Hematopoietic multipotent progenitor cell treated with erythropoietin and hydrocortisone succinate and interleukin-3 and kit ligand, for 15 days (in vitro differentiated cells): ENCODE data around the gene AFP.

Experiments used
- DNase-seq: peaks from one replicate; pipeline ENCODE4 v3.0.0-alpha.2; 2015; ENCODE audit warnings: low spot score

Gene AFP

DNA sequence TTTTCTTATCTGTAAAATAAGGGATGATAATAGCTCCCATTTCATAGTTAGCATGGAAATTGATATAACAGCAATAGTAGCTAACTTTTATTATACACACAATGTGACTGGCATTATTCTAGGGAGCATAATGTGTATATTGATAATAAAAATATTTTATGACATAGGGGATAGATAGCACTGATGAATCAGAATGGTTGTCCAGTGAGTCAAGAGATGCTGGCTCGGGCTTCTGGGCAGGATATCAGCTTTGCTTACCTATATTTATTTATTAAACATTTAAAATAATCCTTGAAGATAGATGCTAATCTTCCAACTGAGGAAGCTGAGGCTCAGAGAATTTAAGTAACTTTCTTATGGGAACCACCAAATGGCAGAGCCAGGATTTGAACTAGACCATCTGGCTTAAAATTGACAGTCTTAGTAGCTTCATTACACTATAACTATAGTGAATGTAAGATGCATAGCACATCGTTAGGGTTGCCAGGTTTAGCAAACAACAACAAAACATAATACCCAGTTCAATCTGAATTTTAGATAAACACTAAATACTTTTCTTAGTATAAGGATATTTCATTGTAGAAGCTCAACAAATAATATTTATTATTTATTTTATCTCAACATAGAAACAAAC is 2.7 kb downstream of the AFP start:
- DNase-seq = no peak

DNA sequence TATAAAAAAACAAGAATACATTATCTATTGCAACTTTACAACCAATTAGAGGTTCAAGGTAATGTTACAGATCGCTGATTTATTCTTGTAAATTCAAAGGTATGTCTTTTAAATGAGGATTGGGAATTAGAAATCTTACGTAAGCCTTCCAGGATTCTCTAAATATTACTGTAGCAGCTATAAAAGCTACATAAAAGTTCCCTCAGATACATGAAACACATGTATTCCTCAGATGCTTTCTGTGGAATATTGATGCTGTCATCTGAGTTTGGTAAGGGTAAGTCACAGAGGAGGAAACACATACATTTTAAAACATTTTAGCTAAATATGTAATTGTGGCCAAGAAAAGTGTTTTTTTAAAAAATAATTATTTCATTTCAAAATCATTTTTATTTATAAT is 3.4 kb downstream of the AFP start:
- no peak for DNase-seq

DNA sequence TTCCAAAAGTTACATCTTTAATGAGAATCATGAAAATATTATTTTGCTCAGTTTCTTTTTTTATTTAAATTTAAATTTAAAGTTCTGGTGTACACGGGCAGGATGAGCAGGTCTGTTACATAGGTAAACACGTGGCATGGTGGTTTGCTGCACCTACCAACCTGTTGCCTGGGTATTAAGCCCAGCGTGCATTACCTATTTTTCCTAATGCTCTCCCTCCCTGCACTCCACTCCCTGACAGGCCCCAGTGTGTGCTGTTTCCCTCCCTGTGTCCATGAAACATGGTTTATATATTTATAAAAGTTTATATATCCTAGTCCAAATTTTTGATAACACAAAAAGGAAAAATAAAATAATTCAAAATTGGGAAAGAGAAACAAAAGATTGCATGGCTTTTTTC is 4.0 kb downstream of the AFP start:
- DNase-seq = no peak

DNA sequence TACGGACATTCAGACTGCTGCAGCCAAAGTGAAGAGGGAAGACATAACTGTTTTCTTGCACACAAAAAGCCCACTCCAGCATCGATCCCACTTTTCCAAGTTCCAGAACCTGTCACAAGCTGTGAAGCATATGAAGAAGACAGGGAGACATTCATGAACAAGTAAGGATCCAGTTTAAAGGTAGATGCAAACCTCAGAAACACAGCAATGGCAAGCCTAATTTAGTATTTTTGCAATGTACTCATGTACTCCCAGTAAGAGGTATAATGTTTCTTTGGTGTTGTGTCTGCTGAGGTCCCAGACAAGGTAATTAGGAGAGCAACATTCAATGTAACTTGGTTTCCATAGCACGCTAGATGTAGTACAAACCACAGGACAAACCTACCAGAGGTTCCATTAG is 4.6 kb downstream of the AFP start:
- no peak for DNase-seq

DNA sequence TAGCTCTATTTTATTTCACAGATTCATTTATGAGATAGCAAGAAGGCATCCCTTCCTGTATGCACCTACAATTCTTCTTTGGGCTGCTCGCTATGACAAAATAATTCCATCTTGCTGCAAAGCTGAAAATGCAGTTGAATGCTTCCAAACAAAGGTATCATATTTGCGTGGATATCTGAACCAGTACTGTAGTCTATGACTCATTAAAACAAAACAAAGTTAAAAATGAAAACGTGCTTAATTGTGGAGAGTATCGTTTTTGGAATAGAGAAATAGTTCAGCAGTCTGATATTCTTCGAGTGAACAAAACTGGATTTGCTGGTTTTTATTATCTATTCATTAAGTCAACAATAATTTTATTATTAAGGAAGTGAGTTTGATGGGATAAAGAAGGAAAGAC is 6.3 kb downstream of the AFP start:
- no peak for DNase-seq

DNA sequence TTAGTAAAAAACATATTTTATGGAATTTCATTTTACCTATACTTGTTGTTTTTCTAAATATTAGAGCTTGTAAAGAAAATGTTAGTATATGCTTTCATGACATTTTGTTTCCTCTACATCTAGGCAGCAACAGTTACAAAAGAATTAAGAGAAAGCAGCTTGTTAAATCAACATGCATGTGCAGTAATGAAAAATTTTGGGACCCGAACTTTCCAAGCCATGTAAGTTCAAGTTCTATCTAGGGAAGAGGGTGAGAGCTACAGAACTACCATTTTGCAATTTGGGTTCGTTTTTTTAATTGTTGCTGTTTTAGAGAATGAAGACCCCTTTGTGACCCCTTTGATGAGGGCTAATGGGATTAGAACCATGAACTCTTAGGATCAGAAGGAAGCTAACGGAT is 7.2 kb downstream of the AFP start:
- no peak for DNase-seq

DNA sequence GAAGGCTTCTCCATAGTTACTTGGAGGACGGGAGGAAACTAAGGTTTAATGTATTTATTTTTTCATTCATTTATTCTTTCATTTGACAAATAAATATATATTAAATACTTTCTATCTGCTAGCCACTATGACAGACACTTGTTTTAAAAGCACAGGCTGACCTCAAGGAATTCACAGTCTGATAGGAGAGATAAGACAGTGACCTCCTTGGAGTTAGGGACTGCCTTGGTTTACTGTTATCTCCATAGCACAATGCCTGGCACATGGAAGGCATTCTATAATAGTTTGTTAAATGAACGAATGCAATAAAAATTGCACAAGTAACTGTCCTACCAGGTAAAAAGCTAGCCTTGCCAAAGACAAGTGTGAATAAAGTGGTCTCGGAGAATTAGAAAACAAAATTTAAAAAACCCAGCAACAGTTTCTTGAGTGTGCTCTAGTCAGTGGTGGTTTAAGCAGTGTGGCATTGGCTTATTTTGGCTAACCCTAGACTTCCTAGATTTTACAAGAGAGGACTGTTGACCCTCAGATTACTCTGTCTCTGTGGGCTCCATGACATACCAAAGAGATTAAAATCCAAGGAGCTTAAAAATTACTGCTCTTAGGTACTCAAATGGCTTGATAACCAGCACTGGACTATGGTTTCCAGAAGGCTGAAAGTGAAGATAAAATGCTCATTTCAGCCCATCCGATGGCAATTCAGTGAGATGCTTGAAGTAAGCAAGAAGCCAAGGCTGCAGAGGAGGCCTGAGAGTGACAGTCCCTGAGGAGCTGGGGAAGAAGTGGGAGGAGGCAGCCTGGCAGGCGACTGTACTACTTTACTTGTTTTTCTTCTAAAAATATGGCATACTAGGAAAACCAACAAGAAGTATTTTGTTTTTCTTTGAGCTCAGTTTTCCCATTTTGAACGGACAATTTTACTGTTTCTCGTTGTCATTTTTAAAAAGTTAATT is 9.6 kb downstream of the AFP start:
- DNase-seq = no peak

DNA sequence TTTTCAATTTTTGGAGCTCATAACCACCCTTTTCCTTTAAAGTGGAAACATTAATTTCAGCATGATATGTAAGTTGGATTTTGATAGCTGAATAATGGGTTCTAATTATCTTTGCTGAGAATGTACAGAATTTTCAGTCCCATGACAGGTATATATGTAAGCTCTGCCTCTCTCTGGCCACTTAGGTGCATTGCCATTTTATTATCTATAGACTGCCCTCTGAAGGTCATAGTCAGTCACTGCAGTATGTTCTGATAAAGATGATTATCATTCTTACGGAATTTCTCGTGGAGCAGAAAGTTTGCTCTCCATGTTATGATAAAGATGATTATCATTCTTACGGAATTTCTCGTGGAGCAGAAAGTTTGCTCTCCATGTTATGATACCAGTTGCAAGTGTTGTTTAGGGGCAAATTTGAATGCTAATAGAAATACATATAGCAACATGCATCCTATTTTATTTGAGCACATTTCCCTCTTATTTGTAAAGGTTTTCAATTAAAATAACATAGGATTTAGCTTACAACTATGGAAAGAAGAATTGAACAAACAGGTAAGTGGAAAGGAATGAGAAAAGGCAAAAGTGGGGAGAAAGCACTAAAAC is 10.4 kb downstream of the AFP start:
- DNase-seq = peak; percentile 40

DNA sequence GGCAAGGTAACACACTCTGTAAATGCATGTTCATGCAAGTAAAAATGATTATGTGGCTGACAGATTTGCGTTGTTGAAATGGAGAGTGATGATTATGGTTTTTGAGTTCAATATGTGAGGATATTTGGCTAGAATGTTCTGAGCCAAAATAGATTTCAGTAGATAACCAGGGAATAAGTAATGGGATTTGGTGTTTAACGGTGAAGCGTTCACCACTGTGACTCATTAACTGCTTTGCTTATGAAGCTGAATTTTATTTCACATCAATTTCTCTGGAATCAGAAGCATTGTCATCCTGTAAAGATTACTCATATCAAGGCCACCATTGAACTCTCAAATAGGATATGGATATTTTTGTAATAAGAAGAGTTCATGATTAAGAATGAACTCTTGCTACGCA is 11.7 kb downstream of the AFP start:
- no peak for DNase-seq

DNA sequence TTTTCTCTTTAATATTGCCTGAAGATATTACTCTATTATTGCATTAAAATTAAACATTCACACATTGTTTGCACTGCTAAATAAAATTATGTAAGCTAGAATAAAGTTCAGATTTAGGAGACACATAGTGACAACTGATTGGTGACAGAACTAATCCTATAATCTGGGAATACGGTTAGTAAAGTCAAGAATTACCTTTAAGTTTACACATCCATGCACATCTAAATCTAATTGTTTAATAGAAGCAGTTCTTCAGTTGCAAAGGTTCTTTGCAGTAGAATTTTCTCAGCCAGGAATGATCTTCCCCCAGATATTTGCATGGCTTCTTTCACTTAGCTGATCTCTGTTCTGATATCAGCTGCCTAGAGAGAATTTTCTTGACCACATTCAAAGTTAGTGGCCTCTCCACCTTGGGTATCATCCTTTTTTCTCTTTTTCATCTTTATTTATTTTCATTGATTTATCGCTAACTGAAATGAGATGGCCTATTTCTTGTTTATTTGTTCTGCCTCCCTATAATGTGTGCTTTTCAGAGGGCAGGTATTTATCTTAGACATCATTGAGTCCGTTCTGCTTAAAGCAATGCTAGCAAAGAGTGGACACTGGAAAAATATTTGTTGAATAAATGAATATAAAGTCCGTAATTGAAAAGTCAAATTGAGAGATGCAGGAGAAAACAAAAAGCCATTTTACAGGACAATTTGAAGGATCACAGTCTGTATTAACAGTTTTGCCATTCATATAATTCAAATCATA is 12.6 kb downstream of the AFP start:
- no peak for DNase-seq

DNA sequence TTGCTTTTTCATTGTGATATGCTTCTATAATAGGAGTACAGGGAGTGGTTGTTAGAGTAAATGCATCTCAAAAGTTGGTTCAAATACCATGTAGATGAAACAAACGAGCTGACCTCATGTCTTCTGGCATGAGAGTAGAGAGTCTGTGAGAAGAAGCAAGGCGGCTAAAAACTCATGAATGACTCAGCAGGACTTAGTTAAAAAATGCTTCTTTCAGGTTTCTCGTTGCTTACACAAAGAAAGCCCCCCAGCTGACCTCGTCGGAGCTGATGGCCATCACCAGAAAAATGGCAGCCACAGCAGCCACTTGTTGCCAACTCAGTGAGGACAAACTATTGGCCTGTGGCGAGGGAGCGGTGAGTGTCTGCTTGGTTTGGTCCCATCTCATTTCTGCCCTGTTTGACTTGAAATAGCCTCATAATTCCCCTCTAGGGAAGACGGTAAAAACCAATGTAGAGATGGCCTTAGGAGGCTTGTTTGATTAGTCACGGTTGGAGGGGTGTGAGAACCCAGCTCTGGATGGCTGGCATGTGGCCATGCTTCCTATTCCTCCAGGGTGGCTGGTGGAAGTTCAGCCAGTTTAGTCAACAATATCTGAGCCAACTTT is 14.5 kb downstream of the AFP start:
- DNase-seq = no peak

DNA sequence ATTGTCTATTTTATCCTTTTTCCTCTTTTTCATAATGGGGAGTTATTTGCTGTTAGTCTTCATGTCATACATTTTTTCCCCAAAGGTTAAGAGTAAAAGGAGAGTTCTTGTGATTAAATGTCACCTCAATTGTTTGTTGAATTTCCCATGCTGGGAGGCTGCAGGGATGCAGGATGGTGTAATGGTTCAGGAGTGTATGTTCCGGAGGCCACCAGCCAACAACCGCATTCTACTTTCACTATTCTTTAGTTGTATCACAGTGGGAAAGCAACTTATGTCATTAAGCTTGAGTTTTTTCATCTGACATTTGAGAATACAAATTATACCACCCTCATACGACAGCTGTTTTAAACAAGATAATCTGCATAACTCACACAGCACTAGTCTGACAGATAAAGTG is 15.4 kb downstream of the AFP start:
- no peak for DNase-seq

DNA sequence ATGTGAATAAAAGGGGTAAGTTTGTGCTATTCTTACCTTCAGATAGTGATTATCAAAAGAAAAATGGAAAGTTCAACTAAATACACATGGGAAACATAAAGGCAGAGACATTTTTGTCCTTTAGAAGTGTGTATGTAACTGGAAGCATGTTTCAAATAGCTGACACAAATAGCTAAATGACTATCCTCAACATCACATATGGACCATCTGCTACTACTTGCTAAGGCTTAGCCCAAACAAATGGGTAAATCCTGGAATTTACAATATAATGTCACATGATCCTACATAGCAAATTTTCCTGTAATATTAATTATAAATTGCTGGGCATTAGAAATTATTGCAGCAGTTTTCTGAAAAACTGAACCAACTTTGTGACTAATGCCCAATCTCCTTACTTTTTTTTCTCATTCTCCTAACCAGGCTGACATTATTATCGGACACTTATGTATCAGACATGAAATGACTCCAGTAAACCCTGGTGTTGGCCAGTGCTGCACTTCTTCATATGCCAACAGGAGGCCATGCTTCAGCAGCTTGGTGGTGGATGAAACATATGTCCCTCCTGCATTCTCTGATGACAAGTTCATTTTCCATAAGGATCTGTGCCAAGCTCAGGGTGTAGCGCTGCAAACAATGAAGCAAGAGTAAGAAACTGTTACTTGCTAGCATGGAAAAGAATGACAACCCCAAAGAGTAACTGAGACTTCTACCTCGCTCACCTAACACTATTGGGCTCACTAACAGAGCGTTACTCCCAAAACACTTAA is 16.1 kb downstream of the AFP start:
- no peak for DNase-seq

DNA sequence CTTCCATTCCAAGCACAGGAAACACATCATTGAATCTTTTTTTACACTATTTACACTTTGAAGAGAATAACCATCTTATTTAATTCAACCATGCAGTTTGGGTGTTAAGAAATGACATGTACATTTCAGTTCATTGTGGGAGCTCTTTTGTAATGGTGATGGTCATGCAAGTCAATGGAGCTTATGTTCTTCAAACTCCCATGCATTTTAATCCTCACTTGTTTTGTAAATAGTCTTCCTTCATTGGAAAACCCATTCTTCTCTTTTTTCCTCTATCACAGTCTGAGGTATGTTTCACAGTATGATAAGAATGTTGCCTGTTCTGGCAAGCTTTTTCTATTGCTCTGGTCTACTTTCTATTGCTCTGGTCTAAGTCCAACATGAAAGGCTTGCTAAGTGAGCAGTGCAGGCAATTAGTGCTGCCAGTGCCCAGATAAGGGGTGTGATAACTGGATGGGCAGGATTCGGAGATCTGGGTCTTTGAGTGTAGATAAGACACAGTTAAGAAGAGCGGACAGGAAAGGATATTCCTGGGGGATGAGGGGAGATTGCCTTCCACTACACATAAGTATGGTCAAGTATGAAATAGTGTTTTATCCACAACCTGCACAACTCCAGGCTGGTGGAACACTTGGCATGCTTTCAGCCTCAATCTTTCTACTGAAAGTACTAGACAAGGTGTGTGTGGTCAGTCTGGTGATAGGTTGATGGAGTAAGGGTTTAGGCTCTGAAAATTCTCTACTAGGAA is 17.1 kb downstream of the AFP start:
- no peak for DNase-seq

DNA sequence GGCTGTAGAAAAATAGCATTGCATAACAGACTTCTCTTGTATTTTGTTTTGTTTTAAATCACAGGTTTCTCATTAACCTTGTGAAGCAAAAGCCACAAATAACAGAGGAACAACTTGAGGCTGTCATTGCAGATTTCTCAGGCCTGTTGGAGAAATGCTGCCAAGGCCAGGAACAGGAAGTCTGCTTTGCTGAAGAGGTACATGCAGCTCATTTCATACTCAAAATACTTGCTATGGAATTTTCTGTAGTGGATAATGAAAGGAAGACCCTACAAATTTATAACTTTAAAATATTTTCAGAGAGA is 17.6 kb downstream of the AFP start:
- no peak for DNase-seq

DNA sequence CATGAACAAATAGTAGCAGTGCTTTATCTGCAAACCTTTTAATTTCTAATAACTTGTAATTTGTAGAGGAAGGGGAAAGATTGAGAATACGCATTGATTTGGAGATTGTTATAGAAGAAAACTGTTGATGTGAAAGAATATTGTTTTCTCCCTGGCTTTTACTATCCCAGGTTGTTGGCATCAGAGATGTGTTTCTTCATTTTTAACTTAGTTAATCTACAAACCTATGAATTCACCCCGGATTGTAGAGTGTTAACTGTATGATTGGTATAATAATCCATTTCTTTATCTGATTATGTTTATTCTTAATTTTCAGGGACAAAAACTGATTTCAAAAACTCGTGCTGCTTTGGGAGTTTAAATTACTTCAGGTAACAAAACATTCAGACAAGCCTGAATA is 18.9 kb downstream of the AFP start:
- DNase-seq = no peak

DNA sequence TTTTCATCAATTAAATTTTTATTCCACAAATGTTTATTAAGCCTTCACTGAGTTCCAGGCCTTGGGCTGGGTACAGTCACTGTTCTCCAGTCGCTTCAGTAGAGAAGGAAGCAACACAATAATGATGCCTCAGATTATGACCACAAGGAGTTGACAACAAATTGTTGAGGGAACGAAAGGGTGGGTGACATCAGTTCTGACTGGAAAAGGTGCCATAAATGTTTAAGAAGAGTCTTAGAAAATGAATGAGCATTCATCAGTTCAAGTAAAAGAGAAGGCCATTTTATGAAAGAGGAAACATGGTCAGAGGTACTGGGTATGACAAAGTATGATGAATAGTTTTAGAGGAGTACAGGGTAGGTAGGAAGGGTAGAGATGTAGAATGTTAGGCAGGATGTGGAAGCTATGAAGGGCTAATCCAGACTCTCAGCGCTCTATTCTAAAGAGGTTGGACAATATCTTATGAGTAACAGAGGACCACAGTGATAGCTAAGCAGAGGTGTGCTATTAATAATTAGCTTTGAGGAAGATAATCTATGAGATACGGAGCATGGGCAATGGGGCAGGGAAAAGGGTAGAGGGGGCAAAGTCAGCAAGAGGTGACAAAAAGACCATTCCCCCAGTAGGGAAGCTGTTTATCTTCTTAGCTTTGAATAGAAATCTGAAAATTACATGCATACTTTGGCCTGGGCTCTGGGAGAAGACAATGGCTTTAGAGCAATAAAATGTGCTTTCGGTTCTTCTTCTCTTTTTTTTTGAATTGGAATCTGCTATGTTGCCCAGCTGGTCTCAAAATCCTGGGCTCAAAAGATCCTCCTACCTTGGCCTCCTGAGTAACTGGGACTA is 20.4 kb downstream of the AFP start:
- no peak for DNase-seq

DNA sequence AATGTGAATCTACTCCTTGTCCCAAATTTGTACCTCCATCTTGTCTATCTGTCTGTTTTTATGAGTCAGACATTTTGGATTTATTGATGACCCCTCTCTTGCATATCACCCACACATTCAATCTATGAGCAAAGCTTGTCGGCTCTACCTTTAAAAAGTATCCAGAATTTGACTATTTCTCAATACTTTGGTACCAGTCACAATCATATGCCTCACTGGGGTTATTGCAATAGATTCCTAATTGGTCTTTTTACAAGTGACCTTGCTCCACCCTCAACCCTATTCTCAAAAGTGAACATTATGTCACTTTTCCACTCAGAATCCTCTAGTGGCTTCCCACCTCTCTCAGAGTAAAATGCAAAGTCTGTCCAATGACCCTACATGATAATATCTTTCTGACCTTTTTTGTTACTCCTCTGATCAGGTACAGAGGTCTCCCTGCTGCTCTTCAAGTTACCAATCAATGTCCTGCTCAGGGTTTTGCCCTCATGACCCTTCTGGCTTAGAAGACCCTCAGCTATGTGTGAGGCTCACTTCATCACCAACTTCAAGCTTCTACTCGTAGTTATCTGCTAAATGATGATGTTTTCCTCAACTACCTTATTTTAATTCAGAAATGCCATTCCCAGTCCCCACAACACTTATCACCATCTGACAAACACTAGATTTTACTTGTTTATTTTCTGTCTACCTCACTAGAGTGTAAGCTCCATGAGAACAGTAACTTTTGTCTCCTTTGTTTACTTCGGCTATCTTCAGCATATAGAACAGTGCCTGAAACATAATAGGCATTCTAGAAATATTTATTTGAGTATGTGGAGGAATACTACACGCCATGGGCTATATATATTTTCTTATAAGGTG is 22.4 kb downstream of the AFP start:
- DNase-seq = no peak

DNA sequence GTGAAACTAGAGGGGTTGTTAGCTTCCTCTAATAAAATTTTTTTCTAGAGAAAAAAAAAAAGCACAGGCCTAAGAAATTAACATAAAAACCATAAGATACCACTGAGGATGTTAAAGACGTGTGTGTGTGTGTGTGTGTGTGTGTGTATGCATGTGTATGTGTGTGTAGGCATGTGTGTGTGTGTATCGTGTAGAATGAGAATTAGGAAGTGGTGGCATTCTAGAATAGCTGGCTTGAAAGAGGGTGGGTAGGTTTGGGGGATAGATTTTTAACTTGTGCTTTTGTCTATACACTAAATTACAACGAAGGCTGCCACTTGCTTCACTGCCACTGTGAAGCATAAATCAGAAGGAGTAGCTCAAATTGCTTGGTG is 23.0 kb downstream of the AFP start:
- no peak for DNase-seq
